NCI-H2196 (cell line): ENCODE data around the gene FBXO48.
"Not testable (repeated sequence)": the region's sequence is repeated elsewhere in the genome, so short reads cannot be mapped to it uniquely, and the experiment has no call there.

Experiments used
- DNase-seq: peaks from one replicate; lab custom pipeline; 2025; ENCODE audit not compliant: unreplicated experiment; lab: John Stamatoyannopoulos, UW

FBXO48 gene

GRCh38 chr2:68467077-68467960 lies at the start of gene FBXO48, which contains the start of gene APLF:
TSS of gene FBXO48 (minus strand) at chr2:68467294. CDS start at chr2:68465145, 2,149 bp downstream.
TSS of gene APLF (plus strand) at chr2:68467585. CDS start at chr2:68467732, 147 bp downstream.
- DNase-seq = peak; percentile 89

- no peak for DNase-seq
Observed at GRCh38 chr2:68516051-68516955, 49.2 kb upstream of the FBXO48 start.

- no peak for DNase-seq
Observed at GRCh38 chr2:68514316-68514929, 47.3 kb upstream of the FBXO48 start.

GRCh38 chr2:68512966-68513365 lies 45.9 kb upstream of the FBXO48 start:
- DNase-seq = no peak

- no peak for DNase-seq
Observed at GRCh38 chr2:68512326-68512725, 45.2 kb upstream of the FBXO48 start.

- no peak for DNase-seq
Observed at GRCh38 chr2:68506170-68506569, 39.1 kb upstream of the FBXO48 start.

GRCh38 chr2:68505603-68506159 lies 38.6 kb upstream of the FBXO48 start:
- DNase-seq = no peak

- no peak for DNase-seq
Observed at GRCh38 chr2:68501768-68502167, 34.7 kb upstream of the FBXO48 start.

GRCh38 chr2:68500649-68501048 lies 33.6 kb upstream of the FBXO48 start:
- no peak for DNase-seq

GRCh38 chr2:68499133-68499532 lies 32.0 kb upstream of the FBXO48 start:
- DNase-seq = no peak

GRCh38 chr2:68491582-68491981 lies 24.5 kb upstream of the FBXO48 start:
- DNase-seq = no peak

GRCh38 chr2:68489282-68489681 lies 22.2 kb upstream of the FBXO48 start:
- no peak for DNase-seq

GRCh38 chr2:68488605-68489004 lies 21.5 kb upstream of the FBXO48 start:
- not testable (repeated sequence) for DNase-seq

- DNase-seq = peak; percentile 9
Observed at GRCh38 chr2:68487773-68488355, 20.8 kb upstream of the FBXO48 start.

GRCh38 chr2:68483011-68483410 lies 15.9 kb upstream of the FBXO48 start:
- no peak for DNase-seq

- DNase-seq = no peak
Observed at GRCh38 chr2:68482296-68482820, 15.3 kb upstream of the FBXO48 start.

GRCh38 chr2:68478688-68479087 lies 11.6 kb upstream of the FBXO48 start:
- no peak for DNase-seq

- DNase-seq = no peak
Observed at GRCh38 chr2:68476454-68476853, 9.4 kb upstream of the FBXO48 start.

- DNase-seq = no peak
Observed at GRCh38 chr2:68475576-68475975, 8.5 kb upstream of the FBXO48 start.

GRCh38 chr2:68475110-68475509 lies 8.0 kb upstream of the FBXO48 start:
- DNase-seq = no peak
